ENCODE results near the gene SNX32.
A peak's percentile ranks its signal among the peaks of the same experiment; 100 is the strongest.

The SNX32 gene

GRCh38 chr11:65851083-65851579, 17.4 kb downstream of the SNX32 start:
- no peaks in the 10 kb centered on the region for H3K9me2 ChIP-seq (replicated peaks; ENCODE audit: low read depth, low read length)
- H3K36me3 ChIP-seq (ENCODE audit: insufficient read depth, low read length): peaks cover 56% of the 10 kb centered on the region; the same call in 1 of the 2 replicates
- H3K79me2 ChIP-seq (ENCODE audit: insufficient read depth, low read length): peaks cover 48% of the 10 kb centered on the region
- no peaks in the 10 kb centered on the region for H3F3A ChIP-seq (ENCODE audit: low read depth)
- peaks cover 5% of the 10 kb centered on the region; the same call in 1 of the 2 replicates for H3K9me3 ChIP-seq (ENCODE audit: insufficient read depth, low read depth, low read length)
- no peak for TF ChIP-seq EZH2phosphoT487 (IDR thresholded peaks at IDR 0.05; ENCODE audit: borderline replicate concordance)
- TF ChIP-seq, protein P1, sequence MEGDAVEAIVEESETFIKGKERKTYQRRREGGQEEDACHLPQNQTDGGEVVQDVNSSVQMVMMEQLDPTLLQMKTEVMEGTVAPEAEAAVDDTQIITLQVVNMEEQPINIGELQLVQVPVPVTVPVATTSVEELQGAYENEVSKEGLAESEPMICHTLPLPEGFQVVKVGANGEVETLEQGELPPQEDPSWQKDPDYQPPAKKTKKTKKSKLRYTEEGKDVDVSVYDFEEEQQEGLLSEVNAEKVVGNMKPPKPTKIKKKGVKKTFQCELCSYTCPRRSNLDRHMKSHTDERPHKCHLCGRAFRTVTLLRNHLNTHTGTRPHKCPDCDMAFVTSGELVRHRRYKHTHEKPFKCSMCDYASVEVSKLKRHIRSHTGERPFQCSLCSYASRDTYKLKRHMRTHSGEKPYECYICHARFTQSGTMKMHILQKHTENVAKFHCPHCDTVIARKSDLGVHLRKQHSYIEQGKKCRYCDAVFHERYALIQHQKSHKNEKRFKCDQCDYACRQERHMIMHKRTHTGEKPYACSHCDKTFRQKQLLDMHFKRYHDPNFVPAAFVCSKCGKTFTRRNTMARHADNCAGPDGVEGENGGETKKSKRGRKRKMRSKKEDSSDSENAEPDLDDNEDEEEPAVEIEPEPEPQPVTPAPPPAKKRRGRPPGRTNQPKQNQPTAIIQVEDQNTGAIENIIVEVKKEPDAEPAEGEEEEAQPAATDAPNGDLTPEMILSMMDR (conservative IDR thresholded peaks at IDR 0.05; ENCODE audit: low read length): peak; percentile 64
- H3K4me2 ChIP-seq (ENCODE audit: low read depth, low read length, poor library complexity, severe bottlenecking): no peak overlapping the region
- peaks cover 52% of the 10 kb centered on the region for H4K20me1 ChIP-seq (ENCODE audit: insufficient read depth, low read length, poor library complexity, severe bottlenecking)
- no peak overlapping the region for H3K4me3 ChIP-seq (ENCODE audit: low read length, poor library complexity, severe bottlenecking)
- no peak overlapping the region for H3K9ac ChIP-seq (ENCODE audit: low read depth, low read length, poor library complexity, severe bottlenecking)
- H2AFZ ChIP-seq (ENCODE audit: low read length): no peak overlapping the region
- H3K27me3 ChIP-seq (ENCODE audit: insufficient read depth, low read length, poor library complexity, severe bottlenecking): no peaks in the 10 kb centered on the region
- peaks cover 16% of the 10 kb centered on the region for H3K4me1 ChIP-seq (ENCODE audit: insufficient read depth, low read length, poor library complexity, severe bottlenecking)

- Histone ChIP-seq H3K9me2 (replicated peaks; ENCODE audit: low read depth, low read length) (no peaks in the 10 kb centered on the region), H3K36me3 (ENCODE audit: insufficient read depth, low read length) (peaks cover 60% of the 10 kb centered on the region; the same call in 1 of the 2 replicates), H3K4me1 (ENCODE audit: insufficient read depth, low read length, poor library complexity, severe bottlenecking) (peaks cover 23% of the 10 kb centered on the region), H3K4me3 (ENCODE audit: low read length, poor library complexity, severe bottlenecking) (no peak overlapping the region), H2AFZ (ENCODE audit: low read length) (no peak overlapping the region), H3K9me3 (ENCODE audit: insufficient read depth, low read depth, low read length) (peaks cover 5% of the 10 kb centered on the region; the same call in 1 of the 2 replicates), H3F3A (ENCODE audit: low read depth) (no peaks in the 10 kb centered on the region), H3K79me2 (ENCODE audit: insufficient read depth, low read length) (peaks cover 56% of the 10 kb centered on the region), H3K4me2 (ENCODE audit: low read depth, low read length, poor library complexity, severe bottlenecking) (no peak overlapping the region), H4K20me1 (ENCODE audit: insufficient read depth, low read length, poor library complexity, severe bottlenecking) (peaks cover 59% of the 10 kb centered on the region), H3K9ac (ENCODE audit: low read depth, low read length, poor library complexity, severe bottlenecking) (no peak overlapping the region), H3K27me3 (ENCODE audit: insufficient read depth, low read length, poor library complexity, severe bottlenecking) (no peaks in the 10 kb centered on the region)
- TF ChIP-seq, protein P1 (conservative IDR thresholded peaks at IDR 0.05; ENCODE audit: low read length): no peak
- TF ChIP-seq EZH2phosphoT487 (IDR thresholded peaks at IDR 0.05; ENCODE audit: borderline replicate concordance): no peak
These were observed 18.2 kb downstream of the SNX32 start for GRCh38 chr11:65851811-65852507.

- Histone ChIP-seq H3F3A (ENCODE audit: low read depth) (no peaks in the 10 kb centered on the region), H3K36me3 (ENCODE audit: insufficient read depth, low read length) (peaks cover 60% of the 10 kb centered on the region; the same call in 1 of the 2 replicates), H3K9me2 (replicated peaks; ENCODE audit: low read depth, low read length) (no peaks in the 10 kb centered on the region), H3K79me2 (ENCODE audit: insufficient read depth, low read length) (peaks cover 63% of the 10 kb centered on the region), H2AFZ (ENCODE audit: low read length) (no peak overlapping the region), H3K4me1 (ENCODE audit: insufficient read depth, low read length, poor library complexity, severe bottlenecking) (peaks cover 23% of the 10 kb centered on the region), H3K9ac (ENCODE audit: low read depth, low read length, poor library complexity, severe bottlenecking) (no peak overlapping the region), H3K4me2 (ENCODE audit: low read depth, low read length, poor library complexity, severe bottlenecking) (no peak overlapping the region), H3K4me3 (ENCODE audit: low read length, poor library complexity, severe bottlenecking) (no peak overlapping the region), H3K9me3 (ENCODE audit: insufficient read depth, low read depth, low read length) (peaks cover 5% of the 10 kb centered on the region; the same call in 1 of the 2 replicates), H4K20me1 (ENCODE audit: insufficient read depth, low read length, poor library complexity, severe bottlenecking) (peaks cover 66% of the 10 kb centered on the region), H3K27me3 (ENCODE audit: insufficient read depth, low read length, poor library complexity, severe bottlenecking) (peaks cover 6% of the 10 kb centered on the region)
- no peak for TF ChIP-seq EZH2phosphoT487 (IDR thresholded peaks at IDR 0.05; ENCODE audit: borderline replicate concordance)
These were observed 18.9 kb downstream of the SNX32 start for GRCh38 chr11:65852508-65853245.
